HG02642 (cell line): ENCODE data around the gene ENTPD1.
A peak's percentile ranks its signal among the peaks of the same experiment; 100 is the strongest.
"Not testable (repeated sequence)": the region's sequence is repeated elsewhere in the genome, so short reads cannot be mapped to it uniquely, and the experiment has no call there.

Experiments used
- ATAC-seq: cut with Tn5 transposase; IDR thresholded peaks from one replicate; pipeline ENCODE4 v1.9.1; 2021; ENCODE audit warnings: mild to moderate bottlenecking; ENCODE audit not compliant: unreplicated experiment, poor library complexity

The ENTPD1 gene

DNA sequence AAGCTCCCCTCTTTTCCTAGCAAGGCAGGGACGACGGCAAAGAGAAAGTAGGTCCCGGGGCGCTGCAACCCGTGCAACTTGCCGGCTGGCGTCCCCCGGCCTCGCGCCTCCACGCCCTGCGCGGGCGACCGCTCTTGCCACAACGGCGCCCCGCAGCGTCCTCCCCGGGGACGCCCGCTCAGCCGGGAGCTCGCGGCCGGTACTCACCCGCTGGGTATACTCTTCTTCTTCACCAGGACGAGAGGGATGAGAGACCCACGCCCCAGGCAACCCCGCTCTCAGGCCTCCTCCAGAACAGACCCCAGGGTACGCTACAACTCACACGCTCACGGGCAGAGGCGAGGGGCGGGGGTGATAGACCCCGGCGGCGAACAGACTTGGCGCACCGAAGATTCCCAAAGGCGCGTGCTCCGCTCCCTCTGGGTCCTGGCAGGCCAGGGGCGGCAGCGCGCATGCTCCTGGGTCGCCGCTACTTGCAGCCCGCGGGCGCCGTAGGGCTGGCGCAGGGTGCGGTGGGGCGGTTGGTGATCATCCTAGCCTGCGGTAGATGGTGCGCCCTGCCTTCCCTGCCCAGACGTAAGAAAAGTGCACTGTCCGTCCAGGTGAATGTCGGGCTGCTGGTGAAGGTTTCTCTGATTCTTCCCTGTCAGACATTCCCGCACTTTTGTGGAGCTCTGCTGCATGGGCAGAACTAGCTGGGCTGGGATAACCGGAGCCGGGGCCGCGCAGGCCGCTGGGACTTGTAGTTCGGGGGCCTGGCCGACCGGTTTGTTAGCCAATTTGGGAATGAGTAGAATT lies 151.7 kb downstream of the ENTPD1 start, which contains the start of gene CC2D2B:
TSS of gene CC2D2B (plus strand) at position 520 of the 798 bp plus-strand sequence. CDS start 3,349 bp downstream, outside the sequence.
- ATAC-seq: peak; percentile 92

DNA sequence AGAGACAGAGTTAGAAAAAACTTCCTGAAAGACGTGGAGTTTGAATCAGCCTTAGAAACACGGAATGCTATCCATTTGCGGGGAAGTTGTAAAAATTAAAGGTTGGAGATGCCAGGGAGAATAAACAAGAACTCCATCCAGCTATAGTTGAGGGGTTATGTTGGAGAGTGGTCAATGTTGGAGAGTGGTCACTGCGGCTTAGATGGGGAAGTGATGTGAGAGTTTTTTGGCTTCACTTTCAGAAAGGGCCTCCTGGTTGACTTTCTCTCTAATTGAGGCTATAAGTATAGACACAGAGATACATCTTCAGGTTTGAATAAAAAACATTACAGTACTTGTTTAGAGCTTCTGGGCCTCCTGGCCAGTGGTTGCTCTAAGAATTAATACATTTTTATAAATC lies 152.5 kb downstream of the ENTPD1 start:
- ATAC-seq: no peak

DNA sequence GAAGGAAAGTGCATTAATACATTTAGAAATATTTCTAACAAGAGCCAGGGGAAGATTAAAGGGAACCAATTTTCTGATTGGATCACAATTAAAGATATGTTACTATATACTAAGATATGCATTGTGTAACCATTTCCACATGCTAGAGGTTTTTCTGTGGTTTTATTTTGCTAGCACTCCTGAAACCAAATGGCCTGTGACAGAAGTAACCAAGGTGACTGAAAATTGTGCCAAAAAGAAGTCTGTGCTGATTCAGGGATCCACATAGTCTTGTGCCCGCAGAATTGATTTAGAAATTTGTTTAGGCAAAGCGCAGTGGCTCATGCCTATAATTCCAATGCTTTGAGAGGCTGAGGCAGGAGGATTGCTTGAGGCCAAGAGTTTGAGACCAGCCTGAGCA lies 153.6 kb downstream of the ENTPD1 start:
- no peak for ATAC-seq

DNA sequence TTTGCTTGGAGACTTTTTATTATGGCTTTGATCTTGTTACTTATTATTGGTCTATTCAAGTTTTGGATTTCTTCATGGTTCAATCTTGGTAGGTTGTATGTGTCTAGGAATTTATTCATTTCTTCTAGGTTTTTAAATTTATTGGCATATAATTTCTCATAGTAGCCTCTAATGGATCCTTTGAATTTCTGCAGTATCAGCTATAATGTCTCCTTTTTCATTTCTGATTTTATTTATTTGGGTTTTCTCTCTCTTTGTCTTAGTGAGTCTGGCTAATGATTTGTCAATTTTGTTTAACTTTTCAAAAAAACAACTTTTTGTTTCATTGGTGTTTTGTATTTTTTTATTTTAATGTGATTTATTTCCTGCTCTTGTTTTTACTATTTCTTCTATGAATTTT lies 160.1 kb downstream of the ENTPD1 start:
- ATAC-seq: not testable (repeated sequence)
